Astrocyte of the cerebellum (primary cell): ENCODE measurements around the gene RHBDD3.

Experiments used
- DNase-seq: peaks from one replicate; pipeline ENCODE4 v3.0.0-alpha.2; 2011; ENCODE audit warnings: low read depth
- H3K4me3 ChIP-seq: 2 replicates; pipeline ENCODE4 v1.5.1; 2011; ENCODE audit warnings: mild to moderate bottlenecking, low read depth, low read length, moderate library complexity
- CTCF ChIP-seq: IDR thresholded peaks from 2 replicates; pipeline ENCODE4 v1.5.1; 2012; ENCODE audit warnings: low read length, low read depth, moderate library complexity, mild to moderate bottlenecking; ENCODE audit errors: missing control alignments
- in situ Hi-C: cut with HindIII; loops from 2 replicates; pipeline ENCODE4 v1.10.0; 2017; ENCODE audit warnings: low sequenced_read_pairs

RHBDD3 gene

GRCh38 chr22:29257751-29258181 is 10.0 kb downstream of the RHBDD3 start:
- H3K4me3 ChIP-seq, result no peak overlapping the region
- TF ChIP-seq CTCF, result no peak
- in situ Hi-C loops, result no loop called here
- DNase-seq, result no peak

GRCh38 chr22:29256606-29257325 is 11.0 kb downstream of the RHBDD3 start:
- DNase-seq, result no peak
- H3K4me3 ChIP-seq, result no peak overlapping the region
- in situ Hi-C loops, result no loop called here
- TF ChIP-seq CTCF, result no peak

- in situ Hi-C loops, result no loop called here
- no peak for DNase-seq
- H3K4me3 ChIP-seq, result no peak overlapping the region
- TF ChIP-seq CTCF, result no peak
Measured at GRCh38 chr22:29255064-29255621, 12.6 kb downstream of the RHBDD3 start.

GRCh38 chr22:29254286-29254660 is 13.5 kb downstream of the RHBDD3 start:
- DNase-seq, result no peak

GRCh38 chr22:29253561-29254285 is 14.1 kb downstream of the RHBDD3 start:
- no peak for DNase-seq
- TF ChIP-seq CTCF, result no peak
- no peak overlapping the region for H3K4me3 ChIP-seq
- in situ Hi-C loops, result no loop called here

More at GRCh38 chr22:29254286-29254660, 13.5 kb downstream of the RHBDD3 start:
- TF ChIP-seq CTCF, result no peak
- in situ Hi-C loops, result no loop called here
- no peak overlapping the region for H3K4me3 ChIP-seq

GRCh38 chr22:29251981-29252911 is 15.5 kb downstream of the RHBDD3 start:
- DNase-seq, result no peak
- no peak for TF ChIP-seq CTCF
- in situ Hi-C loops, result no loop called here
- H3K4me3 ChIP-seq, result no peak overlapping the region
